Liver (tissue), 9 donors: ENCODE measurements around the gene DCC. TPM values are rescaled to one million over a fixed set of nuclear protein-coding genes. Genes with fewer than 3 reads are reported as not detected.

Experiments used
- DNase-seq: peaks from one replicate; pipeline ENCODE4 v3.0.0-alpha.2; 2017; ENCODE audit warnings: low spot score
- H3K27ac ChIP-seq, 2 donors: one replicate each; pipeline ENCODE4 v1.7.0; 2013; ENCODE audit warnings: inconsistent platforms in 2 of 2, low read length in 2 of 2, control low read depth in 1 of 2, low read depth in 1 of 2, mild to moderate bottlenecking in 1 of 2
- H3K27me3 ChIP-seq, 4 donors: one replicate each; pipeline versions ENCODE4 v1.6.1 to v1.7.0; 2013; ENCODE audit warnings: low read length in 3 of 4, inconsistent platforms in 1 of 4, mild to moderate bottlenecking in 1 of 4, moderate library complexity in 1 of 4; ENCODE audit not compliant: control insufficient read depth in 4 of 4, insufficient read depth in 4 of 4
- H3K36me3 ChIP-seq, 4 donors: one replicate each; pipeline versions ENCODE4 v1.6.1 to v1.7.0; 2013; ENCODE audit warnings: low read length in 3 of 4, mild to moderate bottlenecking in 3 of 4, low read depth in 1 of 4, moderate library complexity in 1 of 4; ENCODE audit not compliant: control insufficient read depth in 4 of 4, insufficient read depth in 3 of 4
- H3K4me1 ChIP-seq, 4 donors: one replicate each; pipeline versions ENCODE4 v1.6.1 to v1.7.0; 2013; ENCODE audit warnings: low read length in 3 of 4, mild to moderate bottlenecking in 3 of 4, moderate library complexity in 1 of 4; ENCODE audit not compliant: control insufficient read depth in 4 of 4, insufficient read depth in 4 of 4
- H3K4me3 ChIP-seq, 3 donors: one replicate each; pipeline versions ENCODE4 v1.6.1 to v1.7.0; 2013; ENCODE audit warnings: low read length in 3 of 3, control low read depth in 1 of 3, low read depth in 1 of 3, mild to moderate bottlenecking in 1 of 3
- H3K9ac ChIP-seq, 2 donors: one replicate each; pipeline ENCODE4 v1.7.0; 2013; ENCODE audit warnings: low read length in 2 of 2, mild to moderate bottlenecking in 2 of 2, moderate library complexity in 2 of 2, control low read depth in 1 of 2, low read depth in 1 of 2
- H3K9me3 ChIP-seq, 4 donors: one replicate each; pipeline versions ENCODE4 v1.6.1 to v1.7.0; 2013; ENCODE audit warnings: low read length in 3 of 4; ENCODE audit not compliant: control insufficient read depth in 4 of 4
- EGR1 ChIP-seq, 2 donors: IDR thresholded peaks; 2 replicates each; pipeline ENCODE4 v1.6.1; 2016 to 2018; ENCODE audit warnings: antibody characterized with exemption in 2 of 2, low read depth in 2 of 2
- FOXA1 ChIP-seq: IDR thresholded peaks from 2 replicates; pipeline ENCODE4 v1.6.1; 2016; ENCODE audit warnings: antibody characterized with exemption
- GABPA ChIP-seq, 2 donors: IDR thresholded peaks in 1 of 2; conservative IDR thresholded peaks in 1 of 2; 2 replicates each; pipeline ENCODE4 v1.6.1; 2016; ENCODE audit warnings: antibody characterized with exemption in 2 of 2, mild to moderate bottlenecking in 1 of 2, moderate library complexity in 1 of 2
- HNF4A ChIP-seq, 2 donors: conservative IDR thresholded peaks; 2 replicates each; pipeline ENCODE4 v1.6.1; 2016; ENCODE audit warnings: antibody characterized with exemption in 2 of 2, mild to moderate bottlenecking in 2 of 2
- HNF4G ChIP-seq: IDR thresholded peaks from 2 replicates; pipeline ENCODE4 v1.6.1; 2016; ENCODE audit warnings: antibody characterized with exemption
- NR2F2 ChIP-seq: IDR thresholded peaks from 2 replicates; pipeline ENCODE4 v1.6.1; 2016; ENCODE audit warnings: antibody characterized with exemption
- RAD21 ChIP-seq, 2 donors: IDR thresholded peaks; 2 replicates each; pipeline ENCODE4 v1.6.1; 2016; ENCODE audit warnings: antibody characterized with exemption in 2 of 2, mild to moderate bottlenecking in 2 of 2
- REST ChIP-seq: IDR thresholded peaks from 2 replicates; pipeline ENCODE4 v1.6.1; 2016; ENCODE audit warnings: antibody characterized with exemption, mild to moderate bottlenecking
- SP1 ChIP-seq: IDR thresholded peaks from 2 replicates; pipeline ENCODE4 v1.6.1; 2018; ENCODE audit warnings: antibody characterized with exemption, mild to moderate bottlenecking
- TAF1 ChIP-seq: conservative IDR thresholded peaks from 2 replicates; pipeline ENCODE4 v1.6.1; 2016; ENCODE audit warnings: antibody characterized with exemption, mild to moderate bottlenecking
- YY1 ChIP-seq: IDR thresholded peaks from 2 replicates; pipeline ENCODE4 v1.6.1; 2016; ENCODE audit warnings: antibody characterized with exemption, mild to moderate bottlenecking
- WGBS: extraction: QIAGEN DNeasy Blood & Tissue Kit; methylation state at CpG from one replicate; pipeline ENCODE4 v1.1.7; 2013; 5-methylcytosine and 5-hydroxymethylcytosine counted together
- polyA plus RNA-seq, 2 donors: library from polyadenylated mRNA; stranded (reverse) in 1 of 2; unstranded in 1 of 2; fragments of 200-250 nt in 1 of 2; fragments of >200 nt in 1 of 2; fragmentation: Nextera tagmentation in 1 of 2; extraction: Ambion mirVana in 1 of 2; gene quantifications; one replicate each; pipeline versions ENCODE4 v1.2.1 to v1.2.3, GENCODE V29; 2013 to 2015
- total RNA-seq, 2 donors: library from RNA; depleted of rRNA; stranded (reverse); fragments of >200 nt; gene quantifications; one replicate each; pipeline ENCODE4 v1.2.3, GENCODE V29; 2014
- TF ChIP-seq, protein P1 (sequence below): IDR thresholded peaks from 2 replicates; pipeline ENCODE4 v1.6.1; 2016; ENCODE audit warnings: antibody characterized with exemption
- TF ChIP-seq, protein P2 (sequence below): fragments of 150-350 bp; IDR thresholded peaks from 2 replicates; pipeline ENCODE4 v1.5.1; 2017; ENCODE audit warnings: improper control_type of control experiment, low read depth, low read length; ENCODE audit not compliant: missing input control
- TF ChIP-seq, protein P3 (sequence below): IDR thresholded peaks from 2 replicates; pipeline ENCODE4 v1.6.1; 2016; ENCODE audit warnings: antibody characterized with exemption
- donor health status: healthy.
- donor health status: healthy.
- donor health status: healthy.
- donor health status: healthy.
- donor health status: healthy.

The DCC gene
- total and polyA plus RNA-seq, 4 donors: under 0.01 to 0.03 TPM; not detected in 2

DNA sequence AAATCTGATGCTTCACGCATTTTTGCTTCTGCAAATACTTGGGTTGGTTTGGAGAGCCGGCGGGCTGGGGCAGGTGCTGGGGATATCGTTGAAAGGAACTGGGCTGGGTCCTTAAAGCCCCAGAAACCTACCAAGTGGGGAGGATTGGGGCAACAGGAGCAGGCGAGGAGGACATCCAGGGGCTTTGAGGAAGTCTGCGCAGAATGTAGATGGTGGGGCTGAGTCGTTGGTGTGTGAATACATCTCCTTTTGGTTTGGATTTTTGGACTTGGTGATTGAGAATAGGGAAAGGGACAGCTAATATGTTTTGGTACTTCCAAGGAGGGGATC is 1.1 kb downstream of the DCC start:
- Histone ChIP-seq H3K9me3 (no peaks in the 10 kb centered on the region), H3K27me3 (peaks cover 4 to 10% (median 7%) of the 10 kb centered on the region in 4 donors), H3K9ac (no peak overlapping the region), H3K4me3 (no peak overlapping the region), H3K4me1 (peaks cover 0 to 5% (median under 1%) of the 10 kb centered on the region in 4 donors), H3K36me3 (no peaks in the 10 kb centered on the region), H3K27ac (no peak overlapping the region)
- TF ChIP-seq RAD21 (IDR thresholded peaks at IDR 0.05) (no peak), FOXA1 (no peak), GABPA (IDR thresholded peaks at IDR 0.05 in 1 of 2, conservative IDR thresholded peaks at IDR 0.05 in 1 of 2) (no peak), HNF4A (conservative IDR thresholded peaks at IDR 0.05) (no peak), REST (no peak), NR2F2 (no peak), TAF1 (no peak), EGR1 (IDR thresholded peaks at IDR 0.05; ENCODE audit: low read depth in 2 of 2) (no peak), HNF4G (no peak), SP1 (no peak), YY1 (no peak)
- TF ChIP-seq, protein P1, sequence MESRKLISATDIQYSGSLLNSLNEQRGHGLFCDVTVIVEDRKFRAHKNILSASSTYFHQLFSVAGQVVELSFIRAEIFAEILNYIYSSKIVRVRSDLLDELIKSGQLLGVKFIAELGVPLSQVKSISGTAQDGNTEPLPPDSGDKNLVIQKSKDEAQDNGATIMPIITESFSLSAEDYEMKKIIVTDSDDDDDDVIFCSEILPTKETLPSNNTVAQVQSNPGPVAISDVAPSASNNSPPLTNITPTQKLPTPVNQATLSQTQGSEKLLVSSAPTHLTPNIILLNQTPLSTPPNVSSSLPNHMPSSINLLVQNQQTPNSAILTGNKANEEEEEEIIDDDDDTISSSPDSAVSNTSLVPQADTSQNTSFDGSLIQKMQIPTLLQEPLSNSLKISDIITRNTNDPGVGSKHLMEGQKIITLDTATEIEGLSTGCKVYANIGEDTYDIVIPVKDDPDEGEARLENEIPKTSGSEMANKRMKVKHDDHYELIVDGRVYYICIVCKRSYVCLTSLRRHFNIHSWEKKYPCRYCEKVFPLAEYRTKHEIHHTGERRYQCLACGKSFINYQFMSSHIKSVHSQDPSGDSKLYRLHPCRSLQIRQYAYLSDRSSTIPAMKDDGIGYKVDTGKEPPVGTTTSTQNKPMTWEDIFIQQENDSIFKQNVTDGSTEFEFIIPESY: no peak
- TF ChIP-seq, protein P2, sequence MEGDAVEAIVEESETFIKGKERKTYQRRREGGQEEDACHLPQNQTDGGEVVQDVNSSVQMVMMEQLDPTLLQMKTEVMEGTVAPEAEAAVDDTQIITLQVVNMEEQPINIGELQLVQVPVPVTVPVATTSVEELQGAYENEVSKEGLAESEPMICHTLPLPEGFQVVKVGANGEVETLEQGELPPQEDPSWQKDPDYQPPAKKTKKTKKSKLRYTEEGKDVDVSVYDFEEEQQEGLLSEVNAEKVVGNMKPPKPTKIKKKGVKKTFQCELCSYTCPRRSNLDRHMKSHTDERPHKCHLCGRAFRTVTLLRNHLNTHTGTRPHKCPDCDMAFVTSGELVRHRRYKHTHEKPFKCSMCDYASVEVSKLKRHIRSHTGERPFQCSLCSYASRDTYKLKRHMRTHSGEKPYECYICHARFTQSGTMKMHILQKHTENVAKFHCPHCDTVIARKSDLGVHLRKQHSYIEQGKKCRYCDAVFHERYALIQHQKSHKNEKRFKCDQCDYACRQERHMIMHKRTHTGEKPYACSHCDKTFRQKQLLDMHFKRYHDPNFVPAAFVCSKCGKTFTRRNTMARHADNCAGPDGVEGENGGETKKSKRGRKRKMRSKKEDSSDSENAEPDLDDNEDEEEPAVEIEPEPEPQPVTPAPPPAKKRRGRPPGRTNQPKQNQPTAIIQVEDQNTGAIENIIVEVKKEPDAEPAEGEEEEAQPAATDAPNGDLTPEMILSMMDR: no peak
- 7% methylated on average over 7 of the region's 7 CpGs for WGBS
- no peak for DNase-seq

DNA sequence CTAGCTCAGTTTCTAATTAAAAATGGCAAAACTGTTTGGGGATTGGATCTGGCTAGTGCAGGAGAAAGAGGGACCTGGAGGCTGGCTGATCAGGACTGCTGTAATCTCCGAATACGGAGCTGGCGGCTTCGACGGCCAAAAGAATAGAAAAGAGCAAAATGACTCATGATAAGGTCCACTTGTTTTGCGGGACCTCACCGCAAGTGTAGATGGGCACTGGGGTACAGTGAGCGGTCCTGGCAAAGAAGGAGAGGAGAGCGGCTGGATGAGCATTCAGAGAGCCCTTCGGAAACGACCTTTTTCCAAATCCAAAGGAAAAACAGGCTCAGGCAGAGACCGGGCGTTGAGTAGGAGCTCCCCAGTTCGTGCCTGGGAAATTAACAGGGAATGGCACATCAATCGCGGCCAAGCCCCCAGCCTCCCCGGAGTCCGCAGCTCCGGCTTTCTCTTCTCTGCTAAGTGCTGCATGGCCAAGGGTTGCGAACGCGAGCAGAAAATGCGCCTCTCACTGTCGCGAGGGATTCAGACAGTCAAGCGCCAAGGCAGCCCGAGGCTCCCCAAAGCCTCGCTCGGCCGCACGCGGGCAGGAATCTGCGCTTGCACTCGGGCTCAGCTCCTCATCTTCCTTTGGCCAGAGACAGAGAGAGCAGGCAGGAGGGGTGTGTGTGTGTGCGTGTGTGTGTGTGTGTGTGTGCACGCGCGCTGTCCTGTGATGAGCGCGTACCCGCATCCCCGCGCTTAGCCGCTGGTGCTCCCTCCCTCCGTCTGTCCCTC is 1.8 kb downstream of the DCC start:
- no peak overlapping the region for H3K9ac ChIP-seq
- no peak overlapping the region for H3K27ac ChIP-seq
- 4% methylated on average over 45 of the region's 45 CpGs for WGBS
- H3K27me3 ChIP-seq: peaks cover 4 to 10% (median 7%) of the 10 kb centered on the region in 4 donors
- no peak for DNase-seq
- H3K36me3 ChIP-seq: no peaks in the 10 kb centered on the region
- H3K4me3 ChIP-seq: no peak overlapping the region
- TF ChIP-seq, protein P2: no peak
- no peak for TF ChIP-seq TAF1
- TF ChIP-seq, protein P3, sequence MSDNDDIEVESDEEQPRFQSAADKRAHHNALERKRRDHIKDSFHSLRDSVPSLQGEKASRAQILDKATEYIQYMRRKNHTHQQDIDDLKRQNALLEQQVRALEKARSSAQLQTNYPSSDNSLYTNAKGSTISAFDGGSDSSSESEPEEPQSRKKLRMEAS: no peak
- H3K4me1 ChIP-seq: peaks cover 0 to 5% (median under 1%) of the 10 kb centered on the region in 4 donors
- no peaks in the 10 kb centered on the region for H3K9me3 ChIP-seq
